IPS-NIHi7 (cell line): ENCODE data around the gene HIC1.
A peak's percentile ranks its signal among the peaks of the same experiment; 100 is the strongest.

Experiments used
- DNase-seq: peaks from one replicate; pipeline ENCODE4 v3.0.0; 2012; ENCODE audit warnings: mixed read lengths; ENCODE audit errors: extremely low spot score

HIC1 gene

DNA sequence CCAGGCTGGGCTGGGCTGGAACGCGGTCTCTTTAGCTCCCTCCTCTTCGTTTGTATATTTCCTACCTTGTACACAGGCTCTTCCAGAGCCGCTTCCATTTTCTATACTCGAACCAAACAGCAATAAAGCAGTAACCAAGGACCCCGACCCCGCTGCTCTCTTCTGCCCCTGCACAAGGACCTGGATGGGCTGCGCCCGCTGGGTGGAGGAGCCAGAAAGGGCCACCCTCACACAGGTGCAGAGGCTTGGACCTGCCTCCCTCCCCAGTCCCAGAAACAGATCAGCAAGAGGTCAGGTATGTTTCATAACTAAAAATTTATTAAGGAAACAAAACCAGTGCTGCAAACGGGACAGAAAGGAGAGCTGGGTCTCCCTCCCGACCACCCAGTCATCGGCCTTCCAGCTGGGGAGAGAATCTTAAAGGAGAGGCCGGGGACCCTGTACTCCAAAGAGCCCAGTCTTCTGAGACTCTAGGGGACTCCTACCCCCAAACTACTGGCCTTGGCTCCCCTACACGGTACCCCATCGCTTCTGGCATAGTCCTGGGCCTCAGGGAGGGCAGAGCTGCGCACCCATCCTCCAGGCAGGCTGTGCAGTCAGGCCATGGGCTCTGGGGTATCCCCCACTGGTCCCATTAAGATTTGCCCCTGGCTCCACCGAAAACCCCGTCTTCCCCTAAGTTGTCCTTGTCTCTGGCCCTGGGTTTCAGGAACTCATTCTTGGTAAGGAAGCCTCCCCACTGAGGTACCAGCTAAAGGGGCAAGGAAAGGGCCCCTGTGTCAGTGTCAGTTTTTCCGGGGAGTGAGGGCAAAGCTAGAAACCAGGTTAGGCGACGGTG, 4.9 kb downstream of the HIC1 start:
- DNase-seq = no peak

DNA sequence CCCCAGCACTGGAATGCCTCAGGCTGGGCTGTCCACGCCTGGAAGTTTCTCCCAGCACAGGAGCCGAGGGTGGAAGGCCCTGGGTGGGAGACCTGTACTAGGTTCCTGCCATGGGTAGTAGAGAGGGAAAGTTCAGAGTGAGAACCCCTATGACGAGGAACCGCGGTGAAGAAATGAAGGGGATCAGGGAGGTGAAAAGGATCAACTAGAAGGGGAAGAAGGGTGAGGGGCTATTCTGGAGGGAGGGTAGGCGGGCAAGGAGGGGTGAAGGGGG, 5.4 kb downstream of the HIC1 start:
- no peak for DNase-seq

DNA sequence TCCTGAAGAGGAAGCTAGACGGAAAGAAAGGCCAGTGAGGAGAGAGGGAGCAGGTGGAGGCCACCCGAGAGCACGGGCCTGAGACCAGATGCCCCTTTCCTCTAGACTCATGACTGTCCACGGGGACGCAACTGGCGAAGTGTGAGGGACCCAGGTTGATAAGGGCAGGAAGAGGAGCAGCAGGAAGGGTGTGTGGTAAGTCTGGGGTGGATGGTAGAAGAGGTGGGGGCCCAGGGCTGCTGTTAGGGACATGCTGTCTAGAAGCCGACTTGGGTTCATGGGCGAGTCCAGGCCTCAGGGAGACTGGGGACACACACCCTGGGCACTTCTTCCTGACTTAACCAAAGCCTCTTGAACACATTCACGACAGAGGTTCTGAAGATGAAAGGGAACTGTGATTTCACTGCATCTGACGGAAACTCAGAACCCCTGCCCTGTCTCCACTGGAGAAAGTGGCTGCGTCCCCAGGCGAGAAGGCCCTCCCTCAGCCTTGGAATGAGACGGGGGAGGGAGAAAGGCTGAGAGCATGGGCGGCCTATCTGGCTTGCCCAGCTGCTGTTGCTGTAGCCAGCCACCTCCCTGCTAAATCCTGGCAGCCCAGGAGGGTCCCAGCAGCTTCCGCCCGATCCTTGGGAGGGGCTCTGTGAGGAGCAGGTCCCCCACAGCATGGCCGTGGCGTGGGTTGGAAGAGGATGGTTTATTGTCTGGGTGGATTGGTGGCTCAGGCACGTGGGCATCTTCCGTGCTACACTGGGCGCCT, 6.0 kb downstream of the HIC1 start:
- no peak for DNase-seq

DNA sequence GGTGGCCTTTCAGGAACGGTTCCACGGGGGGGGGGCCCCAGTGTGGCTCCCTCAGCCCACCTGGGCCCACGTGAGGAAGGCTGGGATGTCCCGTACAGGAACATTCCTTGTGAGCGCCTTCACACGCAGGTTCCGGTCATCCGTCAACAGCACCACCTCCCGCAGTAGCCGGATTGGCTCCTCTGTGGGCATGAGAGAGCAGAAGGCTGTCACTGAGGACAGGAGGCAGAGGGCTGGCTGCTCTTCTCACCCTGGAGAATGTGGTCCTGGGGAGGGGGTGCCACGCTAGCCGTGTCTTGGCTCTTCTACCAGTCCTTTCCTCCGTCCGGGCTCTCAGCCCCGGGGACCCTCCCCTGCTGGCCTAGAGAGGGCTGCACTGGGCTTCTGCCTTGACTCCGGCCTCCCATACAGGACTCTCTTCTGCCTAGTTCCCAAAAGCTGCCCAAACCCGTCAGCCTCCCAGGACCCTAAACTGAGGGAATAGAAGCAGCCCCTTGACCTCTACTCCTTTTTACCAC, 6.6 kb downstream of the HIC1 start:
- DNase-seq = no peak

DNA sequence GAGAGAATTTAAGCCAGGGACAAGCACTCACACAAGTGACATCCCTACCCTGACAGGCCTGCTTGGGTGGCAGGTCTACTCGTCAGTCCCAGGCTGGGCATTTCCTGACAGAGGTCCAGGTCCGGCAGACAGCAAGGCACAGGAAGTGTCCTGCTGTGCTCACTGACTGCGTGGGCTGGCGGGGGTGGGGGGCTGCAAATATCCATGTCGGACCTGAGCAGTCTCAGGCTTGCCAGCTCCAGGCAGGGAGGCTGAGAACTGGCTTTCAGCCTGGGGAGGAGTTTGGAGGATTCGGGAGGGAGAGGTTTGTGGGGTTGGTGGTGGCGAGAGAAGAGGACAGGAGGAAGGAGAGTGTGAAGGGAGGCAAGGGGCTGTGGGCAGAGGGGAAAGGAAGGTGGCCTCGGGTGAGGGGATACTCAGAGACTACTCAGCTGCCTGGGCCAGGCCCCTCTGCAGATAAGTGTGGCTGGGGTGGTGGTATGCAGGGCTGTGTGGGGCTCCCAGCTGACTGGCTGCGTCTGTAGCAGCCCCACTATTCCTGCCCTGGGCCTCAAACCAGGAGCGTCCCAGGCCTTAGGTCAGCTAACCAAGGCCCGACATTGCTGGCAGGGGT, 7.8 kb downstream of the HIC1 start:
- DNase-seq = no peak

DNA sequence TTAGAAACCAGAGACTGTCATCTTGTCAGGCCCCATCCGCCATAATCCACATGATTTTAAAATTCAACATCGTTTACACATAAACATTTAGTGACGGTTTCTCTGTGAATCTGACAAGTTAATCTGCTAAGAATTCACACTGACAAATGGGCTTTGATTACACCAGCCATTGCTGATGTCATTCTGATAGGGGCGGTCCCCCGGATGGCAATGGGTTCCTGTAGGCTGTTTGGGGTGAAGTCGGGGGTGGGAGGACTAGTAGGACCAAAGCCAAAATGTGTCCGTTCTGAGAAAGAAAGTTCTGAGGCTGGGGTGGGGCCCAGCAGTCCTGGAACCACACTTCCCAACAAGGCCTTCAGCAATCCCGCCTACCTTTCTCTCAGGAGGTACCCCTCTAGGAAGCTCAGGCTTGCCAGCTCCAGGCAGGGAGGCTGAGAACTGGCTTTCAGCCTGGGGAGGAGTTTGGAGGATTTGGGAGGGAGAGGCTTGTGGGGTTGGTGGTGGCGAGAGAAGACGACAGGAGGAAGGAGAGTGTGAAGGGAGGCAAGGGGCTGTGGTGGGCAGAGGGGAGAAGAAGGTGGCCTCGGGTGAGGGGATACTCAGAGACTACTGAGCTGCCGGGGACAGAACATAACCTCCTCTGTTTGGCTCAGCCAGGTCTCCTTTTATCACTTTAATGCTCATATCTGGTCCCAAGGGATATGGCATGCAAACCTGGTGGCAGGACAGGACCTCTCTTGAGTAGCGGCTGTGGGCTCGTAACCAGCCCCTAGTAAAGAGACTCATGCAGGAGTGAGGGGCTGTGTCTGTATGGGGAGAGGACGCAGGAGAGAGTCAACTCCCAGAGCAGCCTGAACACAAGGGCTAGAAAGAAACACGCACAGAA, 8.6 kb downstream of the HIC1 start:
- DNase-seq = no peak

DNA sequence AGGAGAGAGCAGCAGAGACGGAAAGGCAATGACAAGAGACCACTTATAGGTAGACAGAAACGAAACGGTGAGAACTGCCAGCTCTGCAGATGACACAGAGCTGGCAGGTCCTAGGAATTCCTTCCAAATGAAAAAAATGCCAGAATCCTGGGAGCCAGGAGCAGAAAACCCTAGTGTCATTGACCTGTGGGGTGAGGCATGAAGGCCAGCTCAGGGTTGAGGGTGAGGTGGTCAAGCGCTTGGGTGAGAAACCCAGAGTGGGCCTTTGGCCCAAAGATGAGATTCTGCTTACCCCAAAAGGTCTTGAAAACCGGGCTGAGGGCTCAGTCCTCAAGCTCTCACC, 9.2 kb downstream of the HIC1 start:
- DNase-seq = no peak

DNA sequence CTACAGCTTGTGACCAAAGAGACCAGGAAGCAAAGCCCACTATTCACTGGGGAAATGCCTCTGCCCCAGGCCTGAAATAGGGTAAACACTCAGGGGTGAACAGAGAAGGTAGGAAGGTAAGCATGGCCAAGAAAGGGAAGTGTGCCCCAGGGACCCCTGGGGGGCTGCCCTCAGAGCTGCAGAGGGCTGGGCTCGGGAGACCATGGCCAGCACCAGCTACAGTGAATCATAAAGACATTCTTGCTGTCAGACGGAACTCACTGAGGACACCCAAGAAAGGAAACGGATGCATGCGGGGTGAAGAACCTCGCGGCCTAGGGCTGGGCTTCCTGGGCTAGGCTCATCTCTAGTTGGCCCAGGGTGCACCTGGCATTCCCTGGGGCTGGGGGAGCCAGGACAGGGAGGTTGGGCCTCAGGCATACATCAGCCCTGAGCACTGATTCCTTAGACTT, 9.6 kb downstream of the HIC1 start:
- no peak for DNase-seq

DNA sequence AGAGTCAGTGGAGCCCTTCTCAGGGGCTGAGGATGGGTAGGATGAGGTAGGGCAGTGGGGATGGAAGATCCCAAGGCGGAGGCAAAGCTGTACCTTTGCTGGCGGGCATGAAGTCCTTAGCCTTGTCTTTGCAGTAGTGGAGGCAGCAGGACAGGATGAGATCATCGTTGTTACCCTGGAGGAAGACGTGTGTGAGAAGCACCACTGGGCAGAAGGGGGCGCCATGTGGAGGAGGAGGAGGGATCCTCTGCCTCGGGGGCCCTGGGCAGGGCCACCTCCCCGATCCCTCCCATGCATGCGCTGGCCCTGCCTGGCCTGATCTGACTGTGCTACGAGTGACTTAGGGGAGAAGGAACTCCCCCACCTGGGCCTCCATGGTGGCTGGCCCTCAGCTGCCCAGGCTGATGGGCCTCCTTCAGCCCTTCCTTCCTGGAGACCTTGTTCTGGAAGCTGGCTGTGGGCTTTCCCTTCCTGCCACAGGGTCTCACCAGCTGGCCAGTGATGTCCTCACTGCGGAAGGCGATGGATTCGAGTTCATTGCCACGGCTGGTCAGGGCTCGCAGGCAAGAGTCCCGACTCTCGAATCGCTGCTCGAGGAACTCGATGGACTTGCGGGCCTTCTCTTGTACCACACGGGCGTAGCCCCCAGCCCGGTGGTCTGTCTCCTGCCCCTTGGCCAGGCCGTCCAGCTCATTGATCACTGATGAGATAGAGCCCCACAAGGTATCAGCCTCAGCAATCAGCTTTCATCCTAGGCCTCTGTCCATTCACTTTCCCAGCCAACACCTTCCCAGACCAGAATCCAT, 10.3 kb downstream of the HIC1 start:
- peak; percentile 81 for DNase-seq

DNA sequence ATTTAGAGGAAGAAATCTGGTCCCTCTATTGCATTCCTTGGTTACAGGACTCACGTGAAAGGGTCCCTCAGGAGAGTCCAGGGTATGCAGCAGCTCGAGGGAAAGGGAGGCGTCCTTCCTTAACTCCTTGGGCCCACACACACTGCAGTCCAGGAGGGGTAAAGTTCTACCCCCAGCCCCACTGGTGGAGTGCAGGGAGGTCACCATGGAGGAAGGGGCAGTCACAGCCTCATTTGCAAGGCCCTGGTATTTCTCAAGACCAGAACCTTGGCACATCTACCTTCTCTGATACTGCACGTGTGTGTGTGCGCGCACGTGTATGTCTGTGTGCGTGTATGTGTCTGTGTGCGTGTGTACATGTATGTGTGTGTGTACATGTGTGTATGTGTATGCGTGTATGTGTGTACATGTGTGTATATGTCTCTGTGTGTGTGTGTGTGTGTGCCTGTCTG, 11.1 kb downstream of the HIC1 start:
- DNase-seq = no peak

DNA sequence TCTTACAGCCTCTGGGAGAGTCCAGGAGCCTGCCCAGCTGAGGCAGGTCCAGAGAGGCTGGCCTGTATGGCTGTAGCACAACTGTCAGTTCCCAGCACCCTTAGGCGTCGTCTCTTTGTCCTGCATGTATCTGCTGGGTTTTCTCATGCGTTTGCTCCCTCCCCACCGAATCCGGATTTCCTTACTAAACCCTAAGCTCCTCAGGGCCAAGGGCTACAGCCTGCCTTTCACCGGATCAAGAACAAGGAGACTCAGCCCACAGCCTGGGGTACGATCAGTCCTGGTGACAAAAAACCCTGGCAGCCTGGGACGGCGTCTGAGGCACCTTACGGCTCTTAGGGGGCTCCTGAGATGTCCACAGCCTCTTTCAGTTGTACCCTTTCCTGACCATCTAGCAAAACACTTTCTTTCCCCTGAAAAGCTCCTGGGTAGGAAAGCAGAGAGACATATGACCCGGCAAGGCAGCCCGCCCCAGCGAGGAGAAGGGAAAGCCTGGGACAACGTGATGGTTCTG, 12.2 kb downstream of the HIC1 start:
- DNase-seq = no peak

DNA sequence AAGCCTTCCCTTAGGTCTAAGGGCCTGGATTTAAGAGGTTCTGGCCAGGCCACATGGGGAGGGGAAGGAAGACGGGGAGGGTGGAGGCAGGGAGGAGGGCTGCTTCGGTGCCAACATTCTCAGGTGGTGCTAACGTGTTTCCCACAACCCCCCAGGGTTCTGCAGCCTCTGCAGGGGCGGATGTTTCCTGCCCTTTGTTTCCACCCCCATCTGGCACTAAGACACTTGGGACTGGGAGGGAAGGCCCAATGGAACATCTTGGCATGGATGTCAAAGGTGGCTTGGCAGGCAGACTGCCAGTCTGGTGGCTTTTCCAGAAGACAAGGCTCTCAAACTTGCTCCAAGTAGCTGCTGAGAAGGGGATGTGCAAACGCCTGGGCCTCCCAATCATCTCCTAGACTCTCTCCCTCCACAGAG, 12.7 kb downstream of the HIC1 start:
- DNase-seq = no peak

DNA sequence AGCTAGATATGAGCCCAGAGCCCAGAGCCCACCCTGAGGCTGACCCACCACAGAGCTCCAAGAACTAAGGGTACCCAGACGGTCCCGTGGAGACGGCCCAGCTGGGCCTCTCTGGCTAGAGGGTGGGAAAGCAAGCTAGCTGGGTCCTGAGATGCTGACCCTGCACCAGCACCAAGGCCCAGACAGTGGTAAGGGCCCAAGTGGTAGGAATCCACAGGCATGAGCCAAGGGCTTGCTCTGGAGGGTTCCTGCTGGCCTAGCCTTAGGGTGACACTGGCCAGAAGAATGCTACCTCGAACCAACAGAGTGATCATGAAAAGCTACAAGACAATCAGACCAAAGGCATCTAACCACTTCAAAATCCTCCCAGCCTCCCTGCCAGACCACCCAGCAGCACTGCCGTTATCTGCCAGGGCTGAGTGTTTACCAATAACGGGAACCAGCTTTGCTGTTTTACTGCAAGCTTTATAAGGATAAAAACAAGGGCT, 13.2 kb downstream of the HIC1 start:
- no peak for DNase-seq

DNA sequence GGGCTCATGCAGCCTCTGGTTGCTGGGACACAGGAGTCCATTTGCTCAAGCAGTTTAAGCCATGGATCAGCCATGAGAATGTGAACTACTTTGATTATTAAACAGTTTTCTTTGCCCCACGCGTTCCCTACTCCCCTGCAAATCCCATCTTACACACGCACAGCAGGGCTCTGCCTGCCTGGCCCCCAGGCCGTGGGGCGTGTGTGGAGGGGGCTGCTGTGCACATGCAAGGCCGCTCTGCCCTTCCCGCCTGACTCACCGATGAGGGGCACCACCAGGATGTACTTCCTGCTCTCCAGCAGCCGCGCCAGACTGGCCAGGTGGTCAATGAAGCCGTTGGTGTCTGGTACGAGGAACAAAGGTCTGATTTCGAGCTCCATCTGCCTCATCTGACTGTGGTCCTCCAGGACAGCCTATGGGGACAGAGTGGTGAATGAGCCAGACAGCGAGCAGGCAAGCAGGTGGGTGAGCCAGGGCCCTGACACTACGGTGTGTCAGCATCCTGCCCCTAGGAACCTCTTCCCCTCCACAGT, 13.7 kb downstream of the HIC1 start:
- no peak for DNase-seq

DNA sequence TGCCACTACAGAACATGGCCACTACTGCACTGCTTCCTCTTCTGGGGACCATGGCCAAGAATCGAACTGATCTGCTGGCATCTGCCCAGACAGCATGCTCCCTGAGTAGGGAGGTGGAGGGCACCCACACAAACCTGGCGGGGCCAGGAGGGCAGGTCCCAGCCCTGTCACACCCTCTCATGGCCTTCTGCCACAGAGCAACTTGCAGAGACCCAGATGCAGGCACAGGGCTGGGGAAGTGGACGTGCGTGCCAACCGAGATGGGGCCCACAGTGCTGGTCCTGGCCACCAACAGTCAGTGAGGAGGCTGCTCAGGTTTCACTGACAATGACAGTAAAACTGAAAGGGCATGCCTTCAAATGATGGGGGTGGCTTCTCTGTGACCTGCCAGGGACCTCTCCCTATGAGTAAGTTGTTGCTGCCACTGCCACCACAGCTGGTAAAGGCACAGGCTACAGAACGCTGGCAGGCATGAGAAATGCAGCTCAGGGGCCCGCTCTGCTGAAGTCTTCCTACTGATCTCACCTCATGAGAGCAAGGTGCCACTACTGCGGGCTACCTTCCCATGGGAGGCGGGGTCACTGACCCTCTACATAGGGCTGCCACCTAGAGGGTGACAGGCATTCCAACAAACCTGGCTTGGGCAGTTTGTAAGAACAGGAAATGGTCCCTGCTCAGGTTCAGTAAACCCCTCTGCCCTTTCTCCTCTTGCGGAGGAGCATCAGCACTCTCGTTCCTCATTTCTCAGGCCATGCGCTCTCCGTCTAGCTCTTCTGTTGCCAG, 15.5 kb downstream of the HIC1 start:
- DNase-seq = peak; percentile 51

DNA sequence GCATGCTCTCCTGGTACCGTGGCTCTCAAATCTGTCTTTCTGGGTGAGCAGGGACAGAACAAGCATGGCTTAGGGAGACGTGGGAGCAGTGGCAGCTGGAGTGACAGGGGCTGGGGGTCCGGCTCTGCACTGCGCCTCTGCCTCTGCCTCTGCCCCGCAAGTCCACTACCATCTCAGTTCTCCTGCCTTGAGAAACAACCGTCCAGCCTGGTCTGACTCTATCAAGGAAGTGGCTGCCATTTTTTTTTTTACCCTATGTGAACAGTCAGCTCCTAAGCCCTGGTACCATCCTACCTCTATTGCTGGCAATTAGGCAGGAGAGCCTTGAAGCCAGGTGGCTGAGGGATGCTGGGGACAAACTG, 16.1 kb downstream of the HIC1 start:
- DNase-seq = no peak

DNA sequence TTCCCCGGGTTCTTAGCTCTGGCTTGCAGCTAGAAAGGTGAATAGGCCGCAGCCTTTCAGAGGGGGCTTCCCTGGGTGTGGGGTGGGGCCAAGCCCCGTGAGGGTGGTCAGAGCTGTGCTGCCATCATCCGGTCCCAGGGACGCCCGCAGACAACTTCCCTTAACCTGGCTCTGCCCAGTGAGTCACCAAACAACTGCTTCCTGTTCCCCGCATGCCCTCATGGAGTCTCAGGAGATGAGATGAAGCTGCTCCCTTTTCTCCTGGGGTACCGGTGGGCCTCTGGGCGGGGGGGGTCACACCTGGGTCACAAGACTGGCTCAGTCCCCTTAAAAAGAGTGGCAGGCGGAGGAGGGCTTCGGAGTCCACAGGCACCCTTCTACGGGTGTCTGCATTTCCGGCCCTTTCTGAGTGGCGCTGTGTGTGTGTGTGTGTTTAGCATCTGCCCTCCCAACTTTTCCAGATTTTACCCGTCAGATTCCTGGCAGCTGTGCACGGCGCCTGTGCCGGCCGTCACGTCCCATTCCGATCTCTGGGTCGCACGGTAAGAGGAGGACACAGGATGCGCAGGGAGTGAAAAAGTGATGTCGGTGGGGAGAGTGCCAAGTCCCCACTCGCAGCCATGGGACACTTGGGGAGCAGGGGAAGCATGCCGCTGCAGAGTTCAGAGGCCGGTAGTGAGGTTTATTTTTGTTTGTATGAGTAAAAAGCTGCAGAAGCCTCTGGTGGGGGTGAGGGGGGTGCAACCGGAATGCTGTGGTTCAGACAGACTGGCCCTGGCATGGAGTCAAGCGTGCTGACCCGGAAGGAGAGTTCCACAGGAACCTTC, 16.8 kb downstream of the HIC1 start:
- no peak for DNase-seq

DNA sequence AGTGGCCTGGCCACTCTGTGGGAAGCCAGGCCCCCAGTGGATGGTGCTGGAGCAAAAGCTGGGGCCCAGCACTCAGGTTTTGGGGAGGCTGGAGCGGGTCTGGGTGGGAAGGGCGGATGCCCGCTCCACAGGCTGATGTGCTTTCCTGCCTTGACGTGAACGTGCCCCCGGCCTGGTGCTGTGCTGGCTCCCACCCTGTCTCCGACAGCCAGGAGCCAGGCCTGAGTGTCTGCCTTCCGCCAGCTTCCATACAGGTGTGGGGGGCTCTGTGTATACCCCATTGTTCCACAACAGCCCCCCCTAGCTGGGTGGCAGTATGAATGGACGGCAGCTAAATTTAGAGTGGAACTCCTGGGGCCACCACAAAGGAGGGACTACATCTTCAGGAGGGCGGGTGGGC, 20.0 kb downstream of the HIC1 start:
- no peak for DNase-seq
